HUES6 (cell line): ENCODE measurements around the gene BEST1.

Experiments
- H3K27ac ChIP-seq: 2 replicates; pipeline ENCODE4 v1.7.0; 2013; ENCODE audit warnings: low read depth, mild to moderate bottlenecking, low read length, inconsistent platforms
- H3K27me3 ChIP-seq: 2 replicates; pipeline ENCODE4 v1.6.1; 2013; ENCODE audit warnings: low read length; ENCODE audit not compliant: control insufficient read depth, insufficient read depth
- H3K36me3 ChIP-seq: 2 replicates; pipeline ENCODE4 v1.6.1; 2013; ENCODE audit warnings: low read length; ENCODE audit not compliant: control insufficient read depth, insufficient read depth
- H3K4me1 ChIP-seq: 2 replicates; pipeline ENCODE4 v1.6.1; 2013; ENCODE audit warnings: low read length; ENCODE audit not compliant: control insufficient read depth, insufficient read depth
- H3K4me3 ChIP-seq: 2 replicates; pipeline ENCODE4 v1.5.1; 2013; ENCODE audit warnings: low read depth, low read length
- H3K9ac ChIP-seq: one replicate; pipeline ENCODE4 v1.6.1; 2013; ENCODE audit warnings: mild to moderate bottlenecking, low read length
- H3K9me3 ChIP-seq: 2 replicates; pipeline ENCODE4 v1.6.1; 2013; ENCODE audit warnings: low read depth, low read length; ENCODE audit not compliant: control insufficient read depth, insufficient read depth

Gene BEST1

GRCh38 chr11:61917334-61918109 lies 32.6 kb upstream of the BEST1 start, which contains the start of gene RAB3IL1:
TSS of gene RAB3IL1 (minus strand) at chr11:61917566. CDS start at chr11:61917367, 199 bp downstream.
- Histone ChIP-seq H3K9me3 (no peaks in the 10 kb centered on the region), H3K4me3 (peak within 1 kb of the TSS; percentile 65), H3K9ac (peak within 1 kb of the TSS; percentile 52), H3K27me3 (peaks cover 31% of the 10 kb centered on the region), H3K36me3 (no peaks in the 10 kb centered on the region), H3K4me1 (peaks cover 23% of the 10 kb centered on the region), H3K27ac (no peak within 1 kb of the TSS)

- Histone ChIP-seq H3K4me3 (peak overlapping the region; percentile 65; the same call in 1 of the 2 replicates), H3K27ac (no peak overlapping the region), H3K9me3 (no peaks in the 10 kb centered on the region), H3K27me3 (peaks cover 31% of the 10 kb centered on the region), H3K36me3 (no peaks in the 10 kb centered on the region), H3K9ac (no peak overlapping the region), H3K4me1 (peaks cover 26% of the 10 kb centered on the region)
These were observed 31.8 kb upstream of the BEST1 start for GRCh38 chr11:61918251-61918937.

- Histone ChIP-seq H3K27me3 (peaks cover 31% of the 10 kb centered on the region), H3K9ac (no peak overlapping the region), H3K9me3 (no peaks in the 10 kb centered on the region), H3K4me3 (no peak overlapping the region), H3K4me1 (peaks cover 34% of the 10 kb centered on the region), H3K36me3 (no peaks in the 10 kb centered on the region), H3K27ac (no peak overlapping the region)
These were observed 31.0 kb upstream of the BEST1 start for GRCh38 chr11:61918938-61919704.

GRCh38 chr11:61919705-61920631 lies 30.2 kb upstream of the BEST1 start:
- Histone ChIP-seq H3K27me3 (peaks cover 31% of the 10 kb centered on the region), H3K9me3 (no peaks in the 10 kb centered on the region), H3K4me3 (no peak overlapping the region), H3K4me1 (peaks cover 40% of the 10 kb centered on the region), H3K27ac (no peak overlapping the region), H3K9ac (no peak overlapping the region), H3K36me3 (no peaks in the 10 kb centered on the region)

- H3K27ac ChIP-seq: no peak overlapping the region
- no peak overlapping the region for H3K4me3 ChIP-seq
- no peak overlapping the region for H3K9ac ChIP-seq
- H3K9me3 ChIP-seq: no peaks in the 10 kb centered on the region
- peaks cover 28% of the 10 kb centered on the region for H3K27me3 ChIP-seq
- H3K4me1 ChIP-seq: peaks cover 38% of the 10 kb centered on the region
- no peaks in the 10 kb centered on the region for H3K36me3 ChIP-seq
These were observed 28.7 kb upstream of the BEST1 start for GRCh38 chr11:61921446-61921845.

GRCh38 chr11:61922539-61922938 lies 27.6 kb upstream of the BEST1 start:
- no peaks in the 10 kb centered on the region for H3K9me3 ChIP-seq
- H3K4me1 ChIP-seq: peaks cover 35% of the 10 kb centered on the region
- H3K9ac ChIP-seq: no peak overlapping the region
- H3K27me3 ChIP-seq: peaks cover 19% of the 10 kb centered on the region
- no peak overlapping the region for H3K4me3 ChIP-seq
- no peak overlapping the region for H3K27ac ChIP-seq
- no peaks in the 10 kb centered on the region for H3K36me3 ChIP-seq

- Histone ChIP-seq H3K36me3 (no peaks in the 10 kb centered on the region), H3K9ac (peak overlapping the region; percentile 0), H3K27me3 (peaks cover 11% of the 10 kb centered on the region), H3K4me1 (peaks cover 28% of the 10 kb centered on the region), H3K27ac (peak overlapping the region; percentile 2; the same call in 1 of the 2 replicates), H3K4me3 (no peak overlapping the region), H3K9me3 (no peaks in the 10 kb centered on the region)
These were observed 26.7 kb upstream of the BEST1 start for GRCh38 chr11:61923166-61924063.

- H3K9me3 ChIP-seq: no peaks in the 10 kb centered on the region
- H3K4me3 ChIP-seq: no peak overlapping the region
- H3K27ac ChIP-seq: peak overlapping the region; percentile 2; the same call in 1 of the 2 replicates
- H3K9ac ChIP-seq: peak overlapping the region; percentile 0
- peaks cover 28% of the 10 kb centered on the region for H3K4me1 ChIP-seq
- peaks cover 6% of the 10 kb centered on the region; the same call in 1 of the 2 replicates for H3K27me3 ChIP-seq
- no peaks in the 10 kb centered on the region for H3K36me3 ChIP-seq
These were observed 26.1 kb upstream of the BEST1 start for GRCh38 chr11:61924064-61924455.

- no peaks in the 10 kb centered on the region for H3K36me3 ChIP-seq
- no peak overlapping the region for H3K9ac ChIP-seq
- H3K9me3 ChIP-seq: no peaks in the 10 kb centered on the region
- no peaks in the 10 kb centered on the region for H3K27me3 ChIP-seq
- no peak overlapping the region for H3K27ac ChIP-seq
- no peak overlapping the region for H3K4me3 ChIP-seq
- H3K4me1 ChIP-seq: peaks cover 22% of the 10 kb centered on the region
These were observed 24.4 kb upstream of the BEST1 start for GRCh38 chr11:61925736-61926135.
